Lung (tissue), 12 donors: ENCODE results near the gene GREB1. TPM values are rescaled to one million over a fixed set of nuclear protein-coding genes. Genes with fewer than 3 reads are reported as not detected.

Experiments used
- ATAC-seq: fragments of 200-7000 bp; cut with Tn5 transposase; one replicate; pipeline ENCODE4 v1.9.1; 2020; ENCODE audit warnings: moderate number of reproducible peaks; ENCODE audit not compliant: insufficient read depth, low FRiP score
- DNase-seq, 3 donors: peaks; one replicate each; pipeline ENCODE4 v3.0.0-alpha.2; 2013 to 2017
- H3K27ac ChIP-seq, 2 donors: one replicate each; pipeline ENCODE4 v1.5.1; 2013; ENCODE audit warnings: mild to moderate bottlenecking in 2 of 2, moderate library complexity in 2 of 2, control low read depth in 1 of 2, inconsistent platforms in 1 of 2, low read depth in 1 of 2, low read length in 1 of 2
- H3K27me3 ChIP-seq, 3 donors: one replicate each; pipeline ENCODE4 v1.5.1; 2013; ENCODE audit warnings: low read length in 2 of 3; ENCODE audit not compliant: control insufficient read depth in 3 of 3, insufficient read depth in 3 of 3
- H3K36me3 ChIP-seq, 4 donors: one replicate each; pipeline ENCODE4 v1.5.1; 2013; ENCODE audit warnings: low read length in 4 of 4, mild to moderate bottlenecking in 1 of 4, moderate library complexity in 1 of 4; ENCODE audit not compliant: control insufficient read depth in 4 of 4, insufficient read depth in 4 of 4
- H3K4me1 ChIP-seq, 5 donors: one replicate each; pipeline ENCODE4 v1.5.1; 2013; ENCODE audit warnings: low read length in 5 of 5, mild to moderate bottlenecking in 2 of 5, moderate library complexity in 1 of 5; ENCODE audit not compliant: control insufficient read depth in 5 of 5, insufficient read depth in 5 of 5
- H3K4me3 ChIP-seq: one replicate; pipeline ENCODE4 v1.5.1; 2013; ENCODE audit warnings: mild to moderate bottlenecking, control low read depth, moderate library complexity
- H3K9ac ChIP-seq, 2 donors: one replicate each; pipeline ENCODE4 v1.5.1; 2013; ENCODE audit warnings: low read length in 2 of 2, control low read depth in 1 of 2; ENCODE audit not compliant: insufficient read depth in 1 of 2
- H3K9me3 ChIP-seq, 4 donors: one replicate each; pipeline ENCODE4 v1.5.1; 2013; ENCODE audit warnings: low read length in 3 of 4, mild to moderate bottlenecking in 1 of 4, moderate library complexity in 1 of 4; ENCODE audit not compliant: control insufficient read depth in 4 of 4, insufficient read depth in 3 of 4
- WGBS, 2 donors: extraction: QIAGEN DNeasy Blood & Tissue Kit; methylation state at CpG; one replicate each; pipeline ENCODE4 v1.1.7; 2013; 5-methylcytosine and 5-hydroxymethylcytosine counted together
- polyA plus RNA-seq, 2 donors: library from polyadenylated mRNA; stranded (reverse); fragments of 200-250 nt; gene quantifications; one replicate each; pipeline ENCODE4 v1.2.1, GENCODE V29; 2013
- total RNA-seq, 2 donors: library from RNA; depleted of rRNA in 1 of 2; stranded (reverse); fragments of >200 nt in 1 of 2; gene quantifications; one replicate each; pipeline ENCODE4 v1.2.1, GENCODE V29; 2014 to 2021
- TF ChIP-seq, protein P1 (sequence below): IDR thresholded peaks from 2 replicates; pipeline ENCODE4 v1.5.1; 2012; ENCODE audit warnings: mild to moderate bottlenecking; ENCODE audit errors: control extremely low read depth, extremely low read depth
- donor health status: control.
- donor health status: control.
- donor health status: Bipolar disorder and iron deficiency.
- donor health status: healthy.
- donor health status: DM: yes; HTN: yes; CAD: no.

GREB1 gene
- total and polyA plus RNA-seq, 4 donors = 0.23 to 3.3 (median 1.8) TPM

DNA sequence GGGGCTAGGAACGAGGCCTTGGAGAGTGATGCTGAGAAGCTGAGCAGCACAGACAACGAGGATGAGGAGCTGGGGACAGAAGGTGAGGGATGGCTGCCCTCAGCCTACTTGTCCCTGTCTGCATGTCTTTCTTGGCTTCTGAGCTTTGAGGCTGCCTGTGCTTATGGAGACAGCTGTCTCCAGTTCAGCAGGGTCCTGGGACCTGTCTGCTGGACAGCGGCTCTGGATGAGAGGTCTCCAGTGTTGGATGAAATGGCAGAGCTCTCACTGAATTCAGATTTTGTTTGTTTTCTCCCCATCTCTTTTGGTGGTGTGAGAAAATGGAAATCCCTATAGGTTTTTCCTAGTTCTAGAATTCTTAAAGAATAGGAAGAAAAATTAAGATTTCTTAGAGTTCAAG, 81.4 kb downstream of the GREB1 start:
- ATAC-seq (no peak), DNase-seq (no peak)
- Histone ChIP-seq H3K27me3 (no peaks in the 10 kb centered on the region), H3K9ac (no peak overlapping the region), H3K36me3 (peaks cover 0 to 14% (median 3%) of the 10 kb centered on the region in 4 donors), H3K27ac (no peak overlapping the region), H3K4me3 (no peak overlapping the region), H3K4me1 (peaks cover 0 to 2% (median 0%) of the 10 kb centered on the region in 5 donors), H3K9me3 (no peaks in the 10 kb centered on the region)
- TF ChIP-seq, protein P1, sequence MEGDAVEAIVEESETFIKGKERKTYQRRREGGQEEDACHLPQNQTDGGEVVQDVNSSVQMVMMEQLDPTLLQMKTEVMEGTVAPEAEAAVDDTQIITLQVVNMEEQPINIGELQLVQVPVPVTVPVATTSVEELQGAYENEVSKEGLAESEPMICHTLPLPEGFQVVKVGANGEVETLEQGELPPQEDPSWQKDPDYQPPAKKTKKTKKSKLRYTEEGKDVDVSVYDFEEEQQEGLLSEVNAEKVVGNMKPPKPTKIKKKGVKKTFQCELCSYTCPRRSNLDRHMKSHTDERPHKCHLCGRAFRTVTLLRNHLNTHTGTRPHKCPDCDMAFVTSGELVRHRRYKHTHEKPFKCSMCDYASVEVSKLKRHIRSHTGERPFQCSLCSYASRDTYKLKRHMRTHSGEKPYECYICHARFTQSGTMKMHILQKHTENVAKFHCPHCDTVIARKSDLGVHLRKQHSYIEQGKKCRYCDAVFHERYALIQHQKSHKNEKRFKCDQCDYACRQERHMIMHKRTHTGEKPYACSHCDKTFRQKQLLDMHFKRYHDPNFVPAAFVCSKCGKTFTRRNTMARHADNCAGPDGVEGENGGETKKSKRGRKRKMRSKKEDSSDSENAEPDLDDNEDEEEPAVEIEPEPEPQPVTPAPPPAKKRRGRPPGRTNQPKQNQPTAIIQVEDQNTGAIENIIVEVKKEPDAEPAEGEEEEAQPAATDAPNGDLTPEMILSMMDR = no peak
- WGBS, 2 donors = 88 to 93% methylated on average over 3 of the region's 3 CpGs

DNA sequence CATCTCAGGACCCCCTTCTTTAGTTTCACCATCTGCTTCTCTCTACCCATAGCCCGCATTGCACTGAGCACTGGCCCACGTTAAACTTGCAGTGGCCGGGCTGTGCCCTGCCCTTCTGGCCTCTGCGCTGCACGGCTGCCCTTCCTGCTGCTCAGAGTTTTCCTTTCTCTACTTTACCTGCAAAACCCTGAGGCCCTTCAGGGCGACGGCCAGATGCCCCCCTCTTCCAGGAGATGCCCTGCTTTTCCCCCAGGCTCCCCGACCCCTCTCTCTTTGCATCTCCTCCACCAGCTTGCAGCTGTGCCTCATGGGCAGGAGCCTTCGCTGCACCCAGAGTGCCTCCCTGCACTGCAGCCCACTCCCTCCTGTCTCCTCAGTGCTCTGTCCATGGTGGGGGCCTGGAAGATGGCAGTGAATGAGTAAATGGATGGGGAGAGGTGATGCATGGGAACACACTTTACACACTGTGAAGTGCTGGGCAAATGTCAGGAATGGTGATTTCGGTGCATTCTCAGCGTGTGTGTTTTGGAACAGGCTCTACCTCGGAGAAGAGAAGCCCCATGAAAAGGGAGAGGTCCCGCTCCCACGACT, 82.3 kb downstream of the GREB1 start:
- H3K4me3 ChIP-seq = no peak overlapping the region
- peaks cover 0 to 14% (median 3%) of the 10 kb centered on the region in 4 donors for H3K36me3 ChIP-seq
- H3K27me3 ChIP-seq = no peaks in the 10 kb centered on the region
- H3K9ac ChIP-seq = no peak overlapping the region
- no peaks in the 10 kb centered on the region for H3K9me3 ChIP-seq
- WGBS, 2 donors = 89 to 91% methylated on average over 14 of the region's 14 CpGs
- H3K4me1 ChIP-seq = peaks cover 0 to 2% (median 0%) of the 10 kb centered on the region in 5 donors
- TF ChIP-seq, protein P1 = no peak
- DNase-seq (no peak), ATAC-seq (no peak)
- no peak overlapping the region for H3K27ac ChIP-seq

DNA sequence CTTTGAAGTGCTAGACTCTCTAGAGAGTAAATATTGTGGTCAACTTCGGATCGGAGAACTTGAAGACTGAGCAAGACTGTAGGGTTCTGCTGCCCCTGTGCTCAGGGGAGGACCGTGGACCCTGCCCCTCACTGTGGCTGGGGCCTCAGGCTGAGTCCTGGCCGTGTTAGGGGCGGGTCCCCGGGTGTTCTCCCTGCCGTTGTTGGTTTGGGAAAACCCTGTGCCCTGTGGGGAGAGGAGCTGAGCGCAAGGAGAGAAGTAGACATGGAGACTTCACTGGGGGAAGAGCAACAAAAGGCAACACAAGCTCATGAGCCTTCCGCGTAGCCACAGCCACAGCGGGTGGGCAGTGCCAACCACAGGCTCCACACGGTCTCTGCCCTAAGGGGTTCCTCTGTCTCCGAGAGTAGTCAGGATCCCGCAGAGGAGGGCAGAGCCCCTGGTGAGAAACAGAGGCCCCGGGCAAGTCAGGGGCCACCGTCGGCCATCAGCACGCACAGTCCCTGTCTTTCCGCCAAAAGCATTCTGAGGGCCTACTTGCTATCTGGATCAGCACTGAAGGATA, 83.1 kb downstream of the GREB1 start:
- 89 to 91% methylated on average over 19 of the region's 19 CpGs for WGBS, 2 donors
- Histone ChIP-seq H3K9ac (no peak overlapping the region), H3K9me3 (no peaks in the 10 kb centered on the region), H3K4me3 (no peak overlapping the region), H3K36me3 (peaks cover 0 to 14% (median 3%) of the 10 kb centered on the region in 4 donors), H3K27me3 (no peaks in the 10 kb centered on the region), H3K27ac (no peak overlapping the region), H3K4me1 (no peaks in the 10 kb centered on the region)
- ATAC-seq = no peak
- no peak for DNase-seq
- TF ChIP-seq, protein P1 = no peak
